Hepatocyte (in vitro differentiated cells): ENCODE measurements around the gene RHCG. TPM values are rescaled to one million over a fixed set of nuclear protein-coding genes. Genes with fewer than 3 reads are reported as not detected.

Experiments used
- DNase-seq: peaks from one replicate; pipeline ENCODE4 v3.0.0-alpha.2; 2016; ENCODE audit warnings: low spot score
- H2AFZ ChIP-seq: fragments of 200-600 bp; sonication (generic); 2 replicates; pipeline ENCODE4 v1.6.0; 2016; ENCODE audit warnings: antibody characterized with exemption, mild to moderate bottlenecking
- H3K27ac ChIP-seq: fragments of 200-600 bp; sonication (generic); 2 replicates; pipeline ENCODE4 v1.5.1; 2016; ENCODE audit warnings: mild to moderate bottlenecking
- H3K27me3 ChIP-seq: fragments of 200-600 bp; sonication (generic); 2 replicates; pipeline ENCODE4 v1.6.1; 2016
- H3K36me3 ChIP-seq: fragments of 200-600 bp; sonication (generic); replicated peaks from 2 replicates; pipeline ENCODE4 v1.5.1; 2016; ENCODE audit warnings: low read depth; ENCODE audit not compliant: insufficient read depth
- H3K4me1 ChIP-seq: fragments of 200-600 bp; sonication (generic); 2 replicates; pipeline ENCODE4 v1.5.1; 2016; ENCODE audit warnings: mild to moderate bottlenecking, moderate library complexity; ENCODE audit not compliant: insufficient read depth
- H3K4me2 ChIP-seq: fragments of 200-600 bp; sonication (generic); 2 replicates; pipeline ENCODE4 v1.6.0; 2016
- H3K4me3 ChIP-seq: fragments of 200-600 bp; sonication (generic); 2 replicates; pipeline ENCODE4 v1.5.1; 2016; ENCODE audit warnings: mild to moderate bottlenecking
- H3K79me2 ChIP-seq: fragments of 200-600 bp; sonication (generic); 2 replicates; pipeline ENCODE4 v1.6.0; 2017; ENCODE audit warnings: mild to moderate bottlenecking
- H3K9me2 ChIP-seq: fragments of 200-600 bp; sonication (generic); replicated peaks from 2 replicates; pipeline ENCODE4 v1.6.0; 2017; ENCODE audit warnings: mild to moderate bottlenecking; ENCODE audit not compliant: insufficient read depth
- H3K9me3 ChIP-seq: fragments of 200-600 bp; sonication (generic); 2 replicates; pipeline ENCODE4 v1.5.1; 2016; ENCODE audit warnings: low read depth, mild to moderate bottlenecking
- H4K20me1 ChIP-seq: fragments of 200-600 bp; sonication (generic); 2 replicates; pipeline ENCODE4 v1.6.0; 2016; ENCODE audit warnings: mild to moderate bottlenecking; ENCODE audit not compliant: insufficient read depth, poor library complexity, severe bottlenecking
- EZH2 ChIP-seq: fragments of 200-600 bp; sonication (generic); IDR thresholded peaks from 2 replicates; pipeline ENCODE4 v1.6.1; 2016; ENCODE audit warnings: antibody characterized with exemption, mild to moderate bottlenecking, borderline replicate concordance
- EZH2phosphoT487 ChIP-seq: fragments of 200-600 bp; sonication (generic); IDR thresholded peaks from one replicate; pipeline ENCODE4 v1.6.1; 2018; ENCODE audit warnings: antibody characterized with exemption, mild to moderate bottlenecking, low read depth, moderate library complexity; ENCODE audit not compliant: unreplicated experiment, severe bottlenecking
- WGBS: methylation state at CpG from one replicate; pipeline ENCODE4 v1.1.6; 2016; ENCODE audit warnings: low lambda C conversion rate; ENCODE audit errors: missing lambda C conversion rate; 5-methylcytosine and 5-hydroxymethylcytosine counted together
- polyA plus RNA-seq: library from polyadenylated mRNA; unstranded; fragments of >200 nt; fragmentation: Nextera tagmentation; extraction: Ambion mirVana; gene quantifications from 2 replicates; pipeline ENCODE4 v1.2.1, GENCODE V29; 2016
- total RNA-seq: library from RNA; depleted of rRNA; stranded (reverse); fragments of >200 nt; gene quantifications from 2 replicates; pipeline ENCODE4 v1.2.3, GENCODE V29; 2014
- TF ChIP-seq, protein P1 (sequence below): fragments of 200-600 bp; sonication (generic); IDR thresholded peaks from 2 replicates; pipeline ENCODE4 v1.5.1; 2016; ENCODE audit warnings: antibody characterized with exemption, mild to moderate bottlenecking; ENCODE audit not compliant: poor library complexity

The RHCG gene
- total and polyA plus RNA-seq, 2 experiments from 2014 or later: 1.1 to 1.7 TPM

DNA sequence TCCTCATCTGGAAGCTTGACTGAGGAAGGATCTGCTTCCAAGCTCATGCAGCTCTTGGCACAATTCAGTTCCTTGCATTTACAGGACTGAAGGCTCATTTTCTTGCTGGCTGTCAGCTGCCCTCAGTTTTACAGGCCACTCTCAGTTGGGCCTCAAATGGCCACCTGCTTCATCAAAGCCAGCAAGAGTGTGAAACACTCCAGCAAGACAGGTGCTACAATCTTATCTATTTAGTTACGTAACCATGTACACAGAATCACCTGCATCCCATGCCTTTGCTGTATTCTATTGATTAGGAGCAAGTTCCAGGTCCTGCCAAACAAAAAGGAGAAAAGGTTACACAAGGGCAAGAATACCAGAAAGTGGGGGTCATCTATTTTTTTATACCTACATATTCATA, 40.8 kb downstream of the RHCG start:
- Histone ChIP-seq H3K27ac (peak overlapping the region; percentile 49), H3K4me3 (no peak overlapping the region), H3K9me2 (no peaks in the 10 kb centered on the region), H3K79me2 (no peaks in the 10 kb centered on the region), H3K27me3 (peaks cover under 1% of the 10 kb centered on the region), H3K36me3 (no peaks in the 10 kb centered on the region), H2AFZ (no peak overlapping the region), H3K9me3 (no peaks in the 10 kb centered on the region), H3K4me1 (no peaks in the 10 kb centered on the region), H4K20me1 (no peaks in the 10 kb centered on the region), H3K4me2 (no peak overlapping the region)
- DNase-seq: no peak
- 73% methylated on average over 1 of the region's 1 CpG for WGBS
- TF ChIP-seq, protein P1, sequence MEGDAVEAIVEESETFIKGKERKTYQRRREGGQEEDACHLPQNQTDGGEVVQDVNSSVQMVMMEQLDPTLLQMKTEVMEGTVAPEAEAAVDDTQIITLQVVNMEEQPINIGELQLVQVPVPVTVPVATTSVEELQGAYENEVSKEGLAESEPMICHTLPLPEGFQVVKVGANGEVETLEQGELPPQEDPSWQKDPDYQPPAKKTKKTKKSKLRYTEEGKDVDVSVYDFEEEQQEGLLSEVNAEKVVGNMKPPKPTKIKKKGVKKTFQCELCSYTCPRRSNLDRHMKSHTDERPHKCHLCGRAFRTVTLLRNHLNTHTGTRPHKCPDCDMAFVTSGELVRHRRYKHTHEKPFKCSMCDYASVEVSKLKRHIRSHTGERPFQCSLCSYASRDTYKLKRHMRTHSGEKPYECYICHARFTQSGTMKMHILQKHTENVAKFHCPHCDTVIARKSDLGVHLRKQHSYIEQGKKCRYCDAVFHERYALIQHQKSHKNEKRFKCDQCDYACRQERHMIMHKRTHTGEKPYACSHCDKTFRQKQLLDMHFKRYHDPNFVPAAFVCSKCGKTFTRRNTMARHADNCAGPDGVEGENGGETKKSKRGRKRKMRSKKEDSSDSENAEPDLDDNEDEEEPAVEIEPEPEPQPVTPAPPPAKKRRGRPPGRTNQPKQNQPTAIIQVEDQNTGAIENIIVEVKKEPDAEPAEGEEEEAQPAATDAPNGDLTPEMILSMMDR: no peak
- no peak for TF ChIP-seq EZH2
- TF ChIP-seq EZH2phosphoT487: no peak

GRCh38 chr15:89452330-89452836, 44.0 kb downstream of the RHCG start:
- H3K79me2 ChIP-seq: no peaks in the 10 kb centered on the region
- H3K4me1 ChIP-seq: no peaks in the 10 kb centered on the region
- no peaks in the 10 kb centered on the region for H3K9me3 ChIP-seq
- H3K4me3 ChIP-seq: no peak overlapping the region
- no peaks in the 10 kb centered on the region for H4K20me1 ChIP-seq
- H3K4me2 ChIP-seq: no peak overlapping the region
- no peaks in the 10 kb centered on the region for H3K9me2 ChIP-seq
- TF ChIP-seq, protein P1: no peak
- TF ChIP-seq EZH2phosphoT487 (no peak), EZH2 (no peak)
- WGBS: 83% methylated on average over 8 of the region's 8 CpGs
- no peak overlapping the region for H3K27ac ChIP-seq
- no peak overlapping the region for H2AFZ ChIP-seq
- peaks cover 14% of the 10 kb centered on the region for H3K27me3 ChIP-seq
- no peak for DNase-seq
- H3K36me3 ChIP-seq: no peaks in the 10 kb centered on the region

GRCh38 chr15:89451846-89452245, 44.5 kb downstream of the RHCG start:
- no peak overlapping the region for H3K4me2 ChIP-seq
- H3K79me2 ChIP-seq: no peaks in the 10 kb centered on the region
- H3K27ac ChIP-seq: no peak overlapping the region
- peaks cover 14% of the 10 kb centered on the region for H3K27me3 ChIP-seq
- TF ChIP-seq EZH2phosphoT487 (no peak), EZH2 (no peak)
- TF ChIP-seq, protein P1: no peak
- no peaks in the 10 kb centered on the region for H4K20me1 ChIP-seq
- 64% methylated on average over 1 of the region's 1 CpG for WGBS
- H3K4me1 ChIP-seq: no peaks in the 10 kb centered on the region
- no peak overlapping the region for H2AFZ ChIP-seq
- H3K9me2 ChIP-seq: no peaks in the 10 kb centered on the region
- H3K36me3 ChIP-seq: no peaks in the 10 kb centered on the region
- no peaks in the 10 kb centered on the region for H3K9me3 ChIP-seq
- no peak for DNase-seq
- H3K4me3 ChIP-seq: no peak overlapping the region
